A549 (cell line): ENCODE results near the gene AFF1. TPM values are rescaled to one million over a fixed set of nuclear protein-coding genes. Genes with fewer than 3 reads are reported as not detected.
"Not testable (repeated sequence)": the region's sequence is repeated elsewhere in the genome, so short reads cannot be mapped to it uniquely, and the experiment has no call there.

Source experiments
- ATAC-seq, 2 experiments: fragments of 200-7000 bp in 1 of 2; fragments of >200 bp in 1 of 2; cut with Nextera tagmentation in 1 of 2; cut with Tn5 transposase in 1 of 2; 3 replicates each; pipeline versions ENCODE4 v1.8.0 to v1.9.1; 2018 to 2020; ENCODE audit warnings: mild to moderate bottlenecking in 1 of 2, moderate library complexity in 1 of 2
- CTCF ChIA-PET: fragments of 300-600 bp; sonication (Branson Sonifier 250); formaldehyde crosslinking; extraction: SDS; loops from one replicate; lab custom pipeline; 2021; ENCODE audit warnings: antibody characterized with exemption, inconsistent platforms; lab: Yijun Ruan, JAX
- POLR2A ChIA-PET: fragments of 350-600 bp; formaldehyde crosslinking; extraction: SDS; loops from one replicate; lab custom pipeline; 2021; ENCODE audit warnings: antibody characterized with exemption, inconsistent platforms; lab: Yijun Ruan, JAX
- DNase-seq, 2 experiments: peaks; one replicate each; pipeline versions ENCODE4 v3.0.0 to v3.0.0-alpha.2; 2011 to 2016; ENCODE audit warnings: low read depth in 1 of 2, low spot score in 1 of 2
- FAIRE-seq: peaks from 2 replicates; lab custom pipeline; 2011; peaks lifted over from hg19 to GRCh38; lab: Jason Lieb, UNC
- H3K27ac ChIP-seq, 2 experiments: fragments of >200 bp; sonication (Bioruptor Twin); formaldehyde crosslinking; 3 replicates each; pipeline ENCODE4 v1.5.1; 2016 to 2017
- H3K4me1 ChIP-seq: fragments of >200 bp; sonication (Bioruptor Twin); formaldehyde crosslinking; 3 replicates; pipeline ENCODE4 v1.6.1; 2016
- H3K4me2 ChIP-seq: fragments of >200 bp; sonication (Bioruptor Twin); formaldehyde crosslinking; 3 replicates; pipeline ENCODE4 v1.6.1; 2016
- H3K4me3 ChIP-seq: fragments of >200 bp; sonication (Bioruptor Twin); formaldehyde crosslinking; 3 replicates; pipeline ENCODE4 v1.5.1; 2016
- H3K9me3 ChIP-seq: fragments of >200 bp; sonication (Bioruptor Twin); formaldehyde crosslinking; 3 replicates; pipeline ENCODE4 v1.6.1; 2016
- CEBPB ChIP-seq, 2 experiments: fragments of >200 bp in 1 of 2; sonication (Bioruptor Twin) in 1 of 2; formaldehyde crosslinking in 1 of 2; IDR thresholded peaks; 2 replicates each; pipeline ENCODE4 v1.6.1; 2012 to 2016
- E2F6 ChIP-seq: IDR thresholded peaks from 2 replicates; pipeline ENCODE4 v1.6.1; 2012; ENCODE audit warnings: low read depth, borderline replicate concordance
- EHF ChIP-seq: fragments of 250-450 bp; sonication (Bioruptor Pico); IDR thresholded peaks from 2 replicates; pipeline ENCODE4 v1.5.0; 2020; ENCODE audit warnings: mild to moderate bottlenecking
- EP300 ChIP-seq, 2 experiments: fragments of >200 bp; sonication (Bioruptor Twin); formaldehyde crosslinking; IDR thresholded peaks; 2 replicates in 1 of 2; 3 replicates in 1 of 2; pipeline ENCODE4 v1.6.1; 2016 to 2017
- JUNB ChIP-seq: fragments of >200 bp; sonication (Bioruptor Twin); formaldehyde crosslinking; IDR thresholded peaks from 2 replicates; pipeline ENCODE4 v1.6.1; 2016
- MAFK ChIP-seq: fragments of 450-650 bp; IDR thresholded peaks from 2 replicates; pipeline ENCODE4 v1.6.1; 2014; ENCODE audit not compliant: partially characterized antibody
- MAZ ChIP-seq: fragments of 150-350 bp; IDR thresholded peaks from 2 replicates; pipeline ENCODE4 v1.6.1; 2014; ENCODE audit warnings: antibody characterized with exemption, low read depth, low read length, borderline replicate concordance
- NR3C1 ChIP-seq: fragments of >200 bp; sonication (Bioruptor Twin); formaldehyde crosslinking; IDR thresholded peaks from 3 replicates; pipeline ENCODE4 v1.6.1; 2017
- PHF8 ChIP-seq: fragments of 200-600 bp; sonication (generic); IDR thresholded peaks from 2 replicates; pipeline ENCODE4 v1.6.1; 2016; ENCODE audit warnings: low read depth, mild to moderate bottlenecking, antibody characterized with exemption, moderate library complexity, borderline replicate concordance
- POLR2A ChIP-seq: IDR thresholded peaks from 2 replicates; pipeline ENCODE4 v1.6.1; 2012; ENCODE audit warnings: mild to moderate bottlenecking, low read length
- RARB ChIP-seq: fragments of 250-450 bp; sonication (Bioruptor Pico); IDR thresholded peaks from 2 replicates; pipeline ENCODE4 v1.8.0; 2021; ENCODE audit warnings: mild to moderate bottlenecking, moderate library complexity
- RNF2 ChIP-seq: fragments of 200-600 bp; sonication (generic); IDR thresholded peaks from 2 replicates; pipeline ENCODE4 v1.6.1; 2016; ENCODE audit warnings: low read depth, mild to moderate bottlenecking, antibody characterized with exemption, moderate library complexity, borderline replicate concordance
- SMC3 ChIP-seq: fragments of >200 bp; sonication (Bioruptor Twin); formaldehyde crosslinking; IDR thresholded peaks from 3 replicates; pipeline ENCODE4 v1.6.1; 2018; ENCODE audit warnings: inconsistent platforms
- SREBF2 ChIP-seq: fragments of 450-650 bp; IDR thresholded peaks from 2 replicates; pipeline ENCODE4 v1.6.1; 2014; ENCODE audit warnings: mild to moderate bottlenecking, moderate library complexity
- TFCP2L1 ChIP-seq: fragments of 250-450 bp; sonication (Bioruptor Pico); IDR thresholded peaks from 2 replicates; pipeline ENCODE4 v1.5.0; 2021; ENCODE audit warnings: mild to moderate bottlenecking
- ZC3H11A ChIP-seq: fragments of 450-650 bp; IDR thresholded peaks from 2 replicates; pipeline ENCODE4 v1.6.1; 2014; ENCODE audit warnings: antibody characterized with exemption, mild to moderate bottlenecking
- ZFP36 ChIP-seq: fragments of 450-650 bp; IDR thresholded peaks from 2 replicates; pipeline ENCODE4 v1.6.1; 2014; ENCODE audit warnings: borderline replicate concordance; ENCODE audit not compliant: partially characterized antibody
- ZNF302 ChIP-seq: fragments of 250-450 bp; sonication (Bioruptor Pico); IDR thresholded peaks from 2 replicates; pipeline ENCODE4 v1.9.0; 2021; ENCODE audit warnings: inconsistent platforms, mild to moderate bottlenecking, moderate library complexity
- WGBS: methylation state at CpG from one replicate; pipeline ENCODE4 v1.1.6; 2017; ENCODE audit errors: missing lambda C conversion rate; 5-methylcytosine and 5-hydroxymethylcytosine counted together
- polyA plus RNA-seq, 4 experiments: library from polyadenylated mRNA; depleted of rRNA in 3 of 4; stranded (reverse); fragments of >200 nt; fragmentation: RNase III in 1 of 4; extraction: RNeasy Plus Mini Kit Qiagen cat#74134 plus additional on column Dnase treatment in 1 of 4; gene quantifications; 2 replicates in 3 of 4; 3 replicates in 1 of 4; pipeline ENCODE4 v1.2.3, GENCODE V29; 2011 to 2017
- TF ChIP-seq, protein P1 (sequence below): fragments of 200-600 bp; sonication (generic); IDR thresholded peaks from 2 replicates; pipeline ENCODE4 v1.6.1; 2016; ENCODE audit warnings: antibody characterized with exemption, mild to moderate bottlenecking, moderate library complexity
- TF ChIP-seq, protein P2 (sequence below): fragments of >200 bp; sonication (Bioruptor Twin); formaldehyde crosslinking; IDR thresholded peaks from 3 replicates; pipeline ENCODE4 v1.5.1; 2016
- TF ChIP-seq, protein P3 (sequence below): fragments of >200 bp; sonication (Bioruptor Twin); formaldehyde crosslinking; IDR thresholded peaks from 3 replicates; pipeline ENCODE4 v1.6.1; 2016

AFF1 gene
- polyA plus RNA-seq, 2 of the 4 experiments (the other 2 are of a cell fraction) = 13.7 to 15.4 TPM

GRCh38 chr4:87144356-87144755 lies 209.5 kb downstream of the AFF1 start:
- Histone ChIP-seq H3K4me1 (no peaks in the 10 kb centered on the region), H3K9me3 (no peaks in the 10 kb centered on the region), H3K4me3 (no peak overlapping the region), H3K27ac (no peak overlapping the region), H3K4me2 (no peak overlapping the region)
- TF ChIP-seq EHF (CRISPR knock-in tag) = no peak
- no peak for TF ChIP-seq E2F6
- no peak for TF ChIP-seq RARB (CRISPR knock-in tag)
- TF ChIP-seq EP300 (IDR thresholded peaks at IDR 0.05) = no peak
- TF ChIP-seq SMC3 = no peak
- FAIRE-seq (no peak), ATAC-seq (no peak), DNase-seq (no peak)
- 87% methylated on average over 2 of the region's 2 CpGs for WGBS
- CTCF ChIA-PET = interaction anchor here (1.4 kb wide), 1 partner anchor 222 kb away, joined by 4 read pairs; no protein-coding TSS in a partner anchor
- POLR2A ChIA-PET = no interaction called here

GRCh38 chr4:87145934-87146333 lies 211.1 kb downstream of the AFF1 start:
- WGBS = 91% methylated on average over 6 of the region's 6 CpGs
- ATAC-seq, DNase-seq, H3K4me1 ChIP-seq, FAIRE-seq, POLR2A ChIA-PET, CTCF ChIA-PET, H3K4me3 ChIP-seq, H3K27ac ChIP-seq, H3K9me3 ChIP-seq, H3K4me2 ChIP-seq: not testable (repeated sequence)
- 0 out of 4 replicates have a peak, but pooled peaks of 1 of the 2 experiments have one; percentile 4 for TF ChIP-seq CEBPB (IDR thresholded peaks at IDR 0.05)

GRCh38 chr4:87147116-87147515 lies 212.3 kb downstream of the AFF1 start:
- no peak for FAIRE-seq

More at GRCh38 chr4:87147116-87147515, 212.3 kb downstream of the AFF1 start:
- Histone ChIP-seq H3K4me1 (no peaks in the 10 kb centered on the region), H3K27ac (no peak overlapping the region), H3K4me2 (no peak overlapping the region), H3K4me3 (no peak overlapping the region), H3K9me3 (no peaks in the 10 kb centered on the region)
- TF ChIP-seq NR3C1 = no peak
- no peak for TF ChIP-seq JUNB
- no peak for TF ChIP-seq MAZ
- TF ChIP-seq TFCP2L1 (CRISPR knock-in tag) = no peak
- no peak for TF ChIP-seq MAFK
- TF ChIP-seq PHF8 = no peak
- TF ChIP-seq POLR2A = no peak
- TF ChIP-seq ZFP36 = no peak
- TF ChIP-seq ZNF302 (CRISPR knock-in tag) = no peak
- TF ChIP-seq, protein P1, sequence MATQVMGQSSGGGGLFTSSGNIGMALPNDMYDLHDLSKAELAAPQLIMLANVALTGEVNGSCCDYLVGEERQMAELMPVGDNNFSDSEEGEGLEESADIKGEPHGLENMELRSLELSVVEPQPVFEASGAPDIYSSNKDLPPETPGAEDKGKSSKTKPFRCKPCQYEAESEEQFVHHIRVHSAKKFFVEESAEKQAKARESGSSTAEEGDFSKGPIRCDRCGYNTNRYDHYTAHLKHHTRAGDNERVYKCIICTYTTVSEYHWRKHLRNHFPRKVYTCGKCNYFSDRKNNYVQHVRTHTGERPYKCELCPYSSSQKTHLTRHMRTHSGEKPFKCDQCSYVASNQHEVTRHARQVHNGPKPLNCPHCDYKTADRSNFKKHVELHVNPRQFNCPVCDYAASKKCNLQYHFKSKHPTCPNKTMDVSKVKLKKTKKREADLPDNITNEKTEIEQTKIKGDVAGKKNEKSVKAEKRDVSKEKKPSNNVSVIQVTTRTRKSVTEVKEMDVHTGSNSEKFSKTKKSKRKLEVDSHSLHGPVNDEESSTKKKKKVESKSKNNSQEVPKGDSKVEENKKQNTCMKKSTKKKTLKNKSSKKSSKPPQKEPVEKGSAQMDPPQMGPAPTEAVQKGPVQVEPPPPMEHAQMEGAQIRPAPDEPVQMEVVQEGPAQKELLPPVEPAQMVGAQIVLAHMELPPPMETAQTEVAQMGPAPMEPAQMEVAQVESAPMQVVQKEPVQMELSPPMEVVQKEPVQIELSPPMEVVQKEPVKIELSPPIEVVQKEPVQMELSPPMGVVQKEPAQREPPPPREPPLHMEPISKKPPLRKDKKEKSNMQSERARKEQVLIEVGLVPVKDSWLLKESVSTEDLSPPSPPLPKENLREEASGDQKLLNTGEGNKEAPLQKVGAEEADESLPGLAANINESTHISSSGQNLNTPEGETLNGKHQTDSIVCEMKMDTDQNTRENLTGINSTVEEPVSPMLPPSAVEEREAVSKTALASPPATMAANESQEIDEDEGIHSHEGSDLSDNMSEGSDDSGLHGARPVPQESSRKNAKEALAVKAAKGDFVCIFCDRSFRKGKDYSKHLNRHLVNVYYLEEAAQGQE = no peak
- no peak for TF ChIP-seq ZC3H11A
- TF ChIP-seq, protein P2, sequence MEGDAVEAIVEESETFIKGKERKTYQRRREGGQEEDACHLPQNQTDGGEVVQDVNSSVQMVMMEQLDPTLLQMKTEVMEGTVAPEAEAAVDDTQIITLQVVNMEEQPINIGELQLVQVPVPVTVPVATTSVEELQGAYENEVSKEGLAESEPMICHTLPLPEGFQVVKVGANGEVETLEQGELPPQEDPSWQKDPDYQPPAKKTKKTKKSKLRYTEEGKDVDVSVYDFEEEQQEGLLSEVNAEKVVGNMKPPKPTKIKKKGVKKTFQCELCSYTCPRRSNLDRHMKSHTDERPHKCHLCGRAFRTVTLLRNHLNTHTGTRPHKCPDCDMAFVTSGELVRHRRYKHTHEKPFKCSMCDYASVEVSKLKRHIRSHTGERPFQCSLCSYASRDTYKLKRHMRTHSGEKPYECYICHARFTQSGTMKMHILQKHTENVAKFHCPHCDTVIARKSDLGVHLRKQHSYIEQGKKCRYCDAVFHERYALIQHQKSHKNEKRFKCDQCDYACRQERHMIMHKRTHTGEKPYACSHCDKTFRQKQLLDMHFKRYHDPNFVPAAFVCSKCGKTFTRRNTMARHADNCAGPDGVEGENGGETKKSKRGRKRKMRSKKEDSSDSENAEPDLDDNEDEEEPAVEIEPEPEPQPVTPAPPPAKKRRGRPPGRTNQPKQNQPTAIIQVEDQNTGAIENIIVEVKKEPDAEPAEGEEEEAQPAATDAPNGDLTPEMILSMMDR = no peak
- TF ChIP-seq RARB (CRISPR knock-in tag) = no peak
- no peak for TF ChIP-seq RNF2
- TF ChIP-seq, protein P3, sequence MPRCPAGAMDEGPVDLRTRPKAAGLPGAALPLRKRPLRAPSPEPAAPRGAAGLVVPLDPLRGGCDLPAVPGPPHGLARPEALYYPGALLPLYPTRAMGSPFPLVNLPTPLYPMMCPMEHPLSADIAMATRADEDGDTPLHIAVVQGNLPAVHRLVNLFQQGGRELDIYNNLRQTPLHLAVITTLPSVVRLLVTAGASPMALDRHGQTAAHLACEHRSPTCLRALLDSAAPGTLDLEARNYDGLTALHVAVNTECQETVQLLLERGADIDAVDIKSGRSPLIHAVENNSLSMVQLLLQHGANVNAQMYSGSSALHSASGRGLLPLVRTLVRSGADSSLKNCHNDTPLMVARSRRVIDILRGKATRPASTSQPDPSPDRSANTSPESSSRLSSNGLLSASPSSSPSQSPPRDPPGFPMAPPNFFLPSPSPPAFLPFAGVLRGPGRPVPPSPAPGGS = no peak
- no peak for TF ChIP-seq SREBF2
- no peak for TF ChIP-seq E2F6
- ChIA-PET CTCF (interaction anchor here (0.7 kb wide), 1 partner anchor 273 kb away, joined by 3 read pairs; no protein-coding TSS in a partner anchor), POLR2A (no interaction called here)
- no peak for DNase-seq
- ATAC-seq = no peak
- 86% methylated on average over 3 of the region's 3 CpGs for WGBS
